Measurements from ENCODE around the gene TMSB10. TPM values are rescaled to one million over a fixed set of nuclear protein-coding genes. Genes with fewer than 3 reads are reported as not detected.
A peak's percentile ranks its signal among the peaks of the same experiment; 100 is the strongest.

The TMSB10 gene
- total RNA-seq, 2 donors from 2014 or later, result 1,865 to 2,172 TPM

GRCh38 chr2:84876369-84876768 lies 29.1 kb upstream of the TMSB10 start:
- H3K27ac ChIP-seq, result no peak overlapping the region
- no peaks in the 10 kb centered on the region for H3K27me3 ChIP-seq (replicated peaks; ENCODE audit: insufficient read depth)
- no peaks in the 10 kb centered on the region for H3K9me3 ChIP-seq
- no peak for DNase-seq (ENCODE audit: low spot score)
- no peak for TF ChIP-seq CTCF (IDR thresholded peaks at IDR 0.05)
- H3K36me3 ChIP-seq, result no peaks in the 10 kb centered on the region
- no peak overlapping the region for H3K4me3 ChIP-seq
- H3K4me1 ChIP-seq (ENCODE audit: control insufficient read depth in 1 of 2, low read depth in 2 of 2), result peaks cover 14 to 15% of the 10 kb centered on the region in 2 donors
- no peak for ATAC-seq (ENCODE audit: insufficient number of reproducible peaks, low FRiP score, low read depth)

- no peak overlapping the region for H3K4me3 ChIP-seq
- TF ChIP-seq CTCF (IDR thresholded peaks at IDR 0.05), result no peak
- H3K27ac ChIP-seq, result no peak overlapping the region
- no peak for ATAC-seq (ENCODE audit: insufficient number of reproducible peaks, low FRiP score, low read depth)
- no peaks in the 10 kb centered on the region for H3K9me3 ChIP-seq
- peaks cover 19 to 24% of the 10 kb centered on the region in 2 donors for H3K4me1 ChIP-seq (ENCODE audit: control insufficient read depth in 1 of 2, low read depth in 2 of 2)
- no peak for DNase-seq (ENCODE audit: low spot score)
- H3K36me3 ChIP-seq, result no peaks in the 10 kb centered on the region
- H3K27me3 ChIP-seq (replicated peaks; ENCODE audit: insufficient read depth), result no peaks in the 10 kb centered on the region
Observed at GRCh38 chr2:84878459-84878858, 27.0 kb upstream of the TMSB10 start.

GRCh38 chr2:84878896-84879583 lies 26.4 kb upstream of the TMSB10 start:
- no peaks in the 10 kb centered on the region for H3K9me3 ChIP-seq
- no peak for TF ChIP-seq CTCF (IDR thresholded peaks at IDR 0.05)
- peaks cover 19 to 24% of the 10 kb centered on the region in 2 donors for H3K4me1 ChIP-seq (ENCODE audit: control insufficient read depth in 1 of 2, low read depth in 2 of 2)
- H3K36me3 ChIP-seq, result no peaks in the 10 kb centered on the region
- DNase-seq (ENCODE audit: low spot score) (no peak), ATAC-seq (ENCODE audit: insufficient number of reproducible peaks, low FRiP score, low read depth) (no peak)
- H3K27ac ChIP-seq, result no peak overlapping the region
- H3K4me3 ChIP-seq, result no peak overlapping the region
- no peaks in the 10 kb centered on the region for H3K27me3 ChIP-seq (replicated peaks; ENCODE audit: insufficient read depth)

- Histone ChIP-seq H3K4me3 (peak overlapping the region; percentile 71), H3K9me3 (no peaks in the 10 kb centered on the region), H3K27ac (no peak overlapping the region), H3K36me3 (no peaks in the 10 kb centered on the region), H3K4me1 (ENCODE audit: control insufficient read depth in 1 of 2, low read depth in 2 of 2) (peaks cover 19 to 24% of the 10 kb centered on the region in 2 donors), H3K27me3 (replicated peaks; ENCODE audit: insufficient read depth) (no peaks in the 10 kb centered on the region)
- no peak for DNase-seq (ENCODE audit: low spot score)
- no peak for ATAC-seq (ENCODE audit: insufficient number of reproducible peaks, low FRiP score, low read depth)
- no peak for TF ChIP-seq CTCF (IDR thresholded peaks at IDR 0.05)
Observed at GRCh38 chr2:84879584-84880394, 25.7 kb upstream of the TMSB10 start.

GRCh38 chr2:84880395-84880644 lies 25.1 kb upstream of the TMSB10 start:
- no peaks in the 10 kb centered on the region for H3K36me3 ChIP-seq
- no peak overlapping the region for H3K27ac ChIP-seq
- no peaks in the 10 kb centered on the region for H3K9me3 ChIP-seq
- TF ChIP-seq CTCF (IDR thresholded peaks at IDR 0.05), result no peak
- DNase-seq (ENCODE audit: low spot score) (no peak), ATAC-seq (ENCODE audit: insufficient number of reproducible peaks, low FRiP score, low read depth) (no peak)
- peak overlapping the region; percentile 71 for H3K4me3 ChIP-seq
- H3K27me3 ChIP-seq (replicated peaks; ENCODE audit: insufficient read depth), result no peaks in the 10 kb centered on the region
- H3K4me1 ChIP-seq (ENCODE audit: control insufficient read depth in 1 of 2, low read depth in 2 of 2), result peaks cover 19 to 24% of the 10 kb centered on the region in 2 donors
